ENCODE data around the gene CASS4.

Gene CASS4

DNA sequence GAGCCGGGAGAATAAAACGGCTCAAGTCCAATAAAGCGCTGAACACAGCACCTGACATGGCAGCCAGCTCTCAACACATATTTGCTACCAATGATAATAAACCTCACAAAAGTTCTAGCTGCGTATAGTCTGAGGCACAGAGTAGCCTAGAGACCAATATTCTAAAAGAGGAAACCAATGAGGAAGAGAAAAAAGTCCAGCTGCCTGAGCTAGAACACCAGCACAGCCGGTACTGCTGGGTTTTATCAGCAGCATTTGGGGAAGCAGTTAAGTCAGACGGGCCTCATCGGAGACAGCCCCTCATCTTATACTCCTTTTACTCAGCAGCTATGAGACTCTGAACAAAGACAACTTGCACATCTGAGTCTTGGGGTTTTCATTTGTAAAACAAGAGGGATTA lies 53.9 kb downstream of the CASS4 start:
- Histone ChIP-seq H3K4me1 (peaks cover 4% of the 10 kb centered on the region), H3K36me3 (ENCODE audit: control insufficient read depth, insufficient read depth, low read length) (no peaks in the 10 kb centered on the region), H2AFZ (no peak overlapping the region), H3K9ac (no peak overlapping the region), H3K79me2 (peaks cover 11% of the 10 kb centered on the region), H3K4me2 (ENCODE audit: low read length) (no peak overlapping the region), H3K27me3 (ENCODE audit: control insufficient read depth, insufficient read depth, low read length) (no peaks in the 10 kb centered on the region), H3K27ac (no peak overlapping the region), H3K4me3 (ENCODE audit: low read depth, low read length) (no peak overlapping the region), H3K9me3 (ENCODE audit: control insufficient read depth, low read length) (no peaks in the 10 kb centered on the region)
- TF ChIP-seq, protein P1, sequence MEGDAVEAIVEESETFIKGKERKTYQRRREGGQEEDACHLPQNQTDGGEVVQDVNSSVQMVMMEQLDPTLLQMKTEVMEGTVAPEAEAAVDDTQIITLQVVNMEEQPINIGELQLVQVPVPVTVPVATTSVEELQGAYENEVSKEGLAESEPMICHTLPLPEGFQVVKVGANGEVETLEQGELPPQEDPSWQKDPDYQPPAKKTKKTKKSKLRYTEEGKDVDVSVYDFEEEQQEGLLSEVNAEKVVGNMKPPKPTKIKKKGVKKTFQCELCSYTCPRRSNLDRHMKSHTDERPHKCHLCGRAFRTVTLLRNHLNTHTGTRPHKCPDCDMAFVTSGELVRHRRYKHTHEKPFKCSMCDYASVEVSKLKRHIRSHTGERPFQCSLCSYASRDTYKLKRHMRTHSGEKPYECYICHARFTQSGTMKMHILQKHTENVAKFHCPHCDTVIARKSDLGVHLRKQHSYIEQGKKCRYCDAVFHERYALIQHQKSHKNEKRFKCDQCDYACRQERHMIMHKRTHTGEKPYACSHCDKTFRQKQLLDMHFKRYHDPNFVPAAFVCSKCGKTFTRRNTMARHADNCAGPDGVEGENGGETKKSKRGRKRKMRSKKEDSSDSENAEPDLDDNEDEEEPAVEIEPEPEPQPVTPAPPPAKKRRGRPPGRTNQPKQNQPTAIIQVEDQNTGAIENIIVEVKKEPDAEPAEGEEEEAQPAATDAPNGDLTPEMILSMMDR (IDR thresholded peaks at IDR 0.05) = no peak

DNA sequence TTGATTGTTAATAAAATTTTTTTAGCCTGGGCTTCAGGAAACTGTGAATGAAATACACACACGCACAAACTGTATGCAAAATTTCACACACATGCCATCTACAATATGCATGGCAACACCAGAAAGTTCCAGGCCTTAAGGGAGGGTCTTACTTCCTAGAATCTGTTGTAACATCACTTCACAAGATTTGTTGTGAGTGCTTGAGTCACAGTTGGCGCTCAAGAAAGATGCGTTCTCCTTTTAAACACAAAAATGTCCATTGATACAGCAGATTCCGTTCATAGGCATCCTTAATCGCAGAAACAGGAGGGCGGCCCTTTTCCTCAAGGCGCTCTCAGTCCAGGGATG lies 55.9 kb downstream of the CASS4 start:
- TF ChIP-seq, protein P1 (IDR thresholded peaks at IDR 0.05) = no peak
- peak overlapping the region; percentile 98 for H3K4me2 ChIP-seq (ENCODE audit: low read length)
- peak overlapping the region; percentile 94 for H2AFZ ChIP-seq
- peaks cover 4% of the 10 kb centered on the region for H3K4me1 ChIP-seq
- H3K27me3 ChIP-seq (ENCODE audit: control insufficient read depth, insufficient read depth, low read length) = no peaks in the 10 kb centered on the region
- H3K27ac ChIP-seq = peak overlapping the region; percentile 72
- H3K79me2 ChIP-seq = peaks cover 11% of the 10 kb centered on the region
- no peaks in the 10 kb centered on the region for H3K36me3 ChIP-seq (ENCODE audit: control insufficient read depth, insufficient read depth, low read length)
- no peaks in the 10 kb centered on the region for H3K9me3 ChIP-seq (ENCODE audit: control insufficient read depth, low read length)
- no peak overlapping the region for H3K9ac ChIP-seq
- H3K4me3 ChIP-seq (ENCODE audit: low read depth, low read length) = peak overlapping the region; percentile 100

GRCh38 chr20:56468316-56469076 lies 56.4 kb downstream of the CASS4 start, which contains the start of gene RTF2:
Gene RTF2, plus strand, starts transcription at chr20:56468627. Its CDS starts 71 bp downstream, at chr20:56468698.
- Histone ChIP-seq H3K27ac (peak within 1 kb of the TSS; percentile 72), H3K4me1 (peaks cover 4% of the 10 kb centered on the region), H3K9ac (peak within 1 kb of the TSS; percentile 78), H3K27me3 (ENCODE audit: control insufficient read depth, insufficient read depth, low read length) (no peaks in the 10 kb centered on the region), H3K79me2 (peaks cover 11% of the 10 kb centered on the region), H2AFZ (peak within 1 kb of the TSS; percentile 94), H3K4me2 (ENCODE audit: low read length) (peak within 1 kb of the TSS; percentile 98), H3K9me3 (ENCODE audit: control insufficient read depth, low read length) (no peaks in the 10 kb centered on the region), H3K4me3 (ENCODE audit: low read depth, low read length) (peak within 1 kb of the TSS; percentile 100), H3K36me3 (ENCODE audit: control insufficient read depth, insufficient read depth, low read length) (no peaks in the 10 kb centered on the region)
- TF ChIP-seq, protein P1 (IDR thresholded peaks at IDR 0.05) = no peak

DNA sequence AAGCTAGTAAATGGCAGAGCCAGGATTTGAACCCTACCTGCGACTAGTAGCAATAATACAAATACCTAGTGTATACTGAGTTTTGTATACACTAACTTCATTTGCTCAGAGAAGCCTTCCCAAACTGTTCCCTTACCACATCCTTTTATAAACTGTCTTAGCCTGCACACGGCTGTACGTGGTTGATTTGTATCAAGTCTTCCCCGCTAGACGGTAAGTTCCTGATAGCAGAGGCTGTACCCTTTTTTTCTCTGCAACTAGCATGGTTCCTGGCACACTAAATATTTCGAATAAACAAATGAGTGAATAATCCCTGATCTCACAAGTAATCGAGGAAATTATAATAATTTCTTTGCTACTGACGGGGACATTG lies 57.0 kb downstream of the CASS4 start:
- Histone ChIP-seq H3K27me3 (ENCODE audit: control insufficient read depth, insufficient read depth, low read length) (no peaks in the 10 kb centered on the region), H3K4me2 (ENCODE audit: low read length) (peak overlapping the region; percentile 98), H3K4me1 (peaks cover 4% of the 10 kb centered on the region), H2AFZ (peak overlapping the region; percentile 94), H3K36me3 (ENCODE audit: control insufficient read depth, insufficient read depth, low read length) (no peaks in the 10 kb centered on the region), H3K9ac (no peak overlapping the region), H3K27ac (peak overlapping the region; percentile 72), H3K4me3 (ENCODE audit: low read depth, low read length) (peak overlapping the region; percentile 100), H3K9me3 (ENCODE audit: control insufficient read depth, low read length) (no peaks in the 10 kb centered on the region), H3K79me2 (peaks cover 11% of the 10 kb centered on the region)
- TF ChIP-seq, protein P1 (IDR thresholded peaks at IDR 0.05) = no peak

GRCh38 chr20:56483970-56484369 lies 71.9 kb downstream of the CASS4 start:
- no peak overlapping the region for H3K9ac ChIP-seq
- H3K4me1 ChIP-seq = no peaks in the 10 kb centered on the region
- TF ChIP-seq, protein P1 (IDR thresholded peaks at IDR 0.05) = no peak
- peaks cover 35% of the 10 kb centered on the region for H3K79me2 ChIP-seq
- H3K9me3 ChIP-seq (ENCODE audit: control insufficient read depth, low read length) = no peaks in the 10 kb centered on the region
- H3K4me2 ChIP-seq (ENCODE audit: low read length) = no peak overlapping the region
- no peak overlapping the region for H3K27ac ChIP-seq
- H3K27me3 ChIP-seq (ENCODE audit: control insufficient read depth, insufficient read depth, low read length) = no peaks in the 10 kb centered on the region
- H3K36me3 ChIP-seq (ENCODE audit: control insufficient read depth, insufficient read depth, low read length) = no peaks in the 10 kb centered on the region
- no peak overlapping the region for H3K4me3 ChIP-seq (ENCODE audit: low read depth, low read length)
- H2AFZ ChIP-seq = no peak overlapping the region
